GM21447 (cell line): ENCODE data around the gene VPS33A.

Experiments used
- ATAC-seq: cut with Tn5 transposase; IDR thresholded peaks from one replicate; pipeline ENCODE4 v1.9.1; 2021; ENCODE audit not compliant: unreplicated experiment

The VPS33A gene

DNA sequence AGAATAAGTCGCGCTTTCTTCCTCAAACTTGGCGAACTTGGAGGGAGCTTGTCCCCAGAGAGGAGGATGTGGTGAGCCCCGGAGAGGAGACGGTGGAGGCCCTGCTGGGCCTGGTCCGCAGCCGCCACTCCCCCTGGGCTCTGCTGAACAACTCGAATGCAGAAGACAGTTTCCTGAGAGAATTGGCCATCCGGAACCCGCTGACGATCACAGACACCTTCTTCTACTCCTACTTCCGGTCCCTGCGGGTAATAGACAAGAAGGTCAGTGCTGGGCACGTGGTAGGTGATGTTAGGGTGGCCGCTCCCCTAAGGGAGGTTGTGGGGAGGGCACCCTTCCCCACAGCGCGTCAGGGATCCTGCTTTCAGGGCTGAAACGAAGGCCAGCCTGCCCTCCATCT lies 81.8 kb downstream of the VPS33A start:
- ATAC-seq: no peak

- no peak for ATAC-seq
Measured at GRCh38 chr12:122183588-122183940, 82.7 kb downstream of the VPS33A start.

DNA sequence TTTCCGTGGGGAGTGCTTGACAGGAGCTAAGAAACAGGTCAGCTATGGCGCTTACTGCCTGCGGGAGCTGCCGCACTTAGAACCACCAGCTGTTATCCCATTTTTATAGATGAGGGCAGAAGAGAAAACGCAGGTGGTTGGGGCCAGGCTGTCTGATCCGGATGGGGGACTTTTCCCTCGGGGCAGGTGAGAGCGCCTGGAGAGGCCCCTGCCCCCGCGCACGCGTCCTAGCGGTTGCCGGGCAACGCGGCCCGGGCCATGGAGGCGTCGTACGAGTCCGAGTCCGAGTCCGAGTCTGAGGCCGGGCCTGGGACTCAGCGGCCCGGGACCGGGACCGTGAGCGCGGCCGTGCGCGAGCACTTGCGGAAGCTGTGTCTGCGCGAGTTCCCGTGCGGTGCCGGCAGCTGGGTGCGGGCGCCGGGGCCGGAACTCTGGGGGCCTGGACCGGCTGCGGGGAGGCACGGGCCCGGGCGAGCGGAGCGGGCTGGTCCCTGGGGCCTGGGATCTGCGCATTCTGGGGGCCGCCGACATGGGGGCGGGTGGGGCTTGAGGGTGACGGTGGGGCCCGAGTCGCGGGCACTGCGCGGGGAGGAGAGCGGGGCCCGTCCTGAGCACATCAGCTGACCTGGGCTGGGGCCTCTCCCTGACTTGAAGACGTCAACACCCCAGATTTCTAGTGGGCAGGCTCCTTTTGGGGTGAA lies 83.3 kb downstream of the VPS33A start, which contains the start of gene LRRC43:
Gene LRRC43, plus strand, starts transcription at position 237 of the 701 bp plus-strand sequence. Its CDS starts 22 bp downstream, at position 259.
- ATAC-seq: no peak
